Measurements from ENCODE around the gene CACNG3. TPM values are rescaled to one million over a fixed set of nuclear protein-coding genes. Genes with fewer than 3 reads are reported as not detected.

The CACNG3 gene
- total and polyA plus RNA-seq, 2 of the 4 experiments (the other 2 are of a cell fraction): not detected

DNA sequence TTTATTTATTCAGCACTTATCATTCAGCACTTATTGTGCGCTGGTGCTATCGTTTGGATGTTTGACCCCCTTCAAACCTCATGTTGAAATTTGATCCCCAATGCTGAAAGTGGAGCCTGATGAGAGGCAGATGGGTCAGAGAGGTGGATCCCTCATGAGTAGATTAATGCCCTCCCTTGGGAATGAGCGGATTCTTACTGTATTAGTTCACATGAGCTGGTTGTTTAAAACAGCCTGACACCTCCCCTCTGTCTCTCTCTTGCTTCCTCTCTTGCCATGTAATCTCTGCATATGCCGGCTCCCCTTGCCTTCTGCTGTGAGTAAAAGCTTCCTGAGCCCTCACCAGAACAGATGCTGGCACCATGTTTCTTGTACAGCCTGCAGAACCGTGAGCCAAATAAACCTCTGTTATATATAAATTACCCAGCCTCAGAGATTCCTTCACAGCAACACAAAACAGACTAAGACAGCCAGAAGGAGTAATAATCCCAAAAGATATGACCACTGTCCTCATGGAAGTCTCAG is 111.1 kb downstream of the CACNG3 start:
- Histone ChIP-seq H3K4me3 (ENCODE audit: insufficient read depth, low read depth, low read length) (no peak overlapping the region), H3K9me1 (ENCODE audit: insufficient read depth, low read length) (no peaks in the 10 kb centered on the region), H3K4me2 (ENCODE audit: low read depth, low read length) (no peak overlapping the region), H3K18ac (ENCODE audit: low read depth, low read length) (no peak overlapping the region), H3K9me3 (ENCODE audit: control insufficient read depth, insufficient read depth, low read length) (no peaks in the 10 kb centered on the region), H4K5ac (ENCODE audit: low read depth, low read length) (no peak overlapping the region), H4K20me1 (ENCODE audit: insufficient read depth, low read length) (no peaks in the 10 kb centered on the region), H3K56ac (ENCODE audit: extremely low read depth, insufficient read depth, low read length) (no peak overlapping the region), H2BK15ac (ENCODE audit: low read depth, low read length) (no peak overlapping the region), H2BK20ac (ENCODE audit: low read depth, low read length) (no peak overlapping the region), H3K9ac (ENCODE audit: low read depth, low read length) (no peak overlapping the region), H2BK120ac (ENCODE audit: low read depth, low read length) (no peak overlapping the region), H3K4me1 (ENCODE audit: control insufficient read depth, insufficient read depth, low read length) (no peaks in the 10 kb centered on the region), H3K79me1 (ENCODE audit: low read depth in 1 of 2, low read length in 2 of 2) (no peaks in the 10 kb centered on the region), H3K14ac (replicated peaks; ENCODE audit: low read depth, low read length) (no peak overlapping the region), H4K91ac (ENCODE audit: insufficient read depth, low read depth, low read length) (no peak overlapping the region), H2AFZ (replicated peaks; ENCODE audit: low read length, poor library complexity) (no peak overlapping the region), H3K27ac (ENCODE audit: insufficient read depth, low read length) (no peak overlapping the region), H3K23ac (ENCODE audit: low read depth, low read length) (no peak overlapping the region), H3K36me3 (ENCODE audit: control insufficient read depth, insufficient read depth, low read length) (no peaks in the 10 kb centered on the region), H3K4ac (ENCODE audit: low read depth, low read length) (no peak overlapping the region), H3K27me3 (ENCODE audit: control insufficient read depth, insufficient read depth, low read length) (no peaks in the 10 kb centered on the region), H2BK5ac (ENCODE audit: low read depth, low read length, poor library complexity, severe bottlenecking) (no peak overlapping the region), H4K8ac (ENCODE audit: low read depth in 2 of 2, low read length in 2 of 2) (no peak overlapping the region), H2AK5ac (ENCODE audit: low read depth, low read length) (no peak overlapping the region), H2AK9ac (replicated peaks; ENCODE audit: low read depth, low read length, poor library complexity) (no peak overlapping the region)
- CTCF ChIA-PET: no interaction called here
- dilution Hi-C loops (cut with HindIII; ENCODE audit: low sequenced_read_pairs, unreplicated experiment) (no loop called here), in situ Hi-C loops (cut with MboI; ENCODE audit: low sequenced_read_pairs) (no loop called here), intact Hi-C loops (cut with micrococcal nuclease) (no loop called here)
- WGBS, 2 experiments (ENCODE audit: extremely low coverage in 2 of 2, insufficient read length in 1 of 2): 0% methylated on average over 1 of the region's 5 CpGs; no CpG with 5 or more reads in 1 of the 2 experiments
- BruUV-seq (replicated peaks): no TSS peak
- POLR2A ChIA-PET (ENCODE audit: unreplicated experiment): no interaction called here
- TF ChIP-seq SMC3 (IDR thresholded peaks at IDR 0.05; ENCODE audit: low read depth, low read length): no peak
- TF ChIP-seq MAFK (IDR thresholded peaks at IDR 0.05; ENCODE audit: low read depth, low read length): no peak
- TF ChIP-seq, protein P1, sequence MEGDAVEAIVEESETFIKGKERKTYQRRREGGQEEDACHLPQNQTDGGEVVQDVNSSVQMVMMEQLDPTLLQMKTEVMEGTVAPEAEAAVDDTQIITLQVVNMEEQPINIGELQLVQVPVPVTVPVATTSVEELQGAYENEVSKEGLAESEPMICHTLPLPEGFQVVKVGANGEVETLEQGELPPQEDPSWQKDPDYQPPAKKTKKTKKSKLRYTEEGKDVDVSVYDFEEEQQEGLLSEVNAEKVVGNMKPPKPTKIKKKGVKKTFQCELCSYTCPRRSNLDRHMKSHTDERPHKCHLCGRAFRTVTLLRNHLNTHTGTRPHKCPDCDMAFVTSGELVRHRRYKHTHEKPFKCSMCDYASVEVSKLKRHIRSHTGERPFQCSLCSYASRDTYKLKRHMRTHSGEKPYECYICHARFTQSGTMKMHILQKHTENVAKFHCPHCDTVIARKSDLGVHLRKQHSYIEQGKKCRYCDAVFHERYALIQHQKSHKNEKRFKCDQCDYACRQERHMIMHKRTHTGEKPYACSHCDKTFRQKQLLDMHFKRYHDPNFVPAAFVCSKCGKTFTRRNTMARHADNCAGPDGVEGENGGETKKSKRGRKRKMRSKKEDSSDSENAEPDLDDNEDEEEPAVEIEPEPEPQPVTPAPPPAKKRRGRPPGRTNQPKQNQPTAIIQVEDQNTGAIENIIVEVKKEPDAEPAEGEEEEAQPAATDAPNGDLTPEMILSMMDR (conservative IDR thresholded peaks at IDR 0.05; ENCODE audit: low read depth, low read length): no peak
- no peak for TF ChIP-seq NFE2L2 (IDR thresholded peaks at IDR 0.05; ENCODE audit: low read depth, low read length)
- no peak for TF ChIP-seq FOS (IDR thresholded peaks at IDR 0.05; ENCODE audit: low read depth, low read length)
- TF ChIP-seq CEBPB (IDR thresholded peaks at IDR 0.05; ENCODE audit: low read depth, low read length): no peak
- TF ChIP-seq BHLHE40 (IDR thresholded peaks at IDR 0.05; ENCODE audit: low read depth, low read length): no peak
- TF ChIP-seq RCOR1 (IDR thresholded peaks at IDR 0.05; ENCODE audit: insufficient replicate concordance, low read length): no peak
- no peak for TF ChIP-seq POLR2A (IDR thresholded peaks at IDR 0.05; ENCODE audit: low read depth, low read length)
- no peak for TF ChIP-seq USF2 (IDR thresholded peaks at IDR 0.05; ENCODE audit: low read depth, low read length)
- TF ChIP-seq RFX5 (IDR thresholded peaks at IDR 0.05; ENCODE audit: low read depth, low read length): no peak
- no peak for TF ChIP-seq RAD21 (IDR thresholded peaks at IDR 0.05; ENCODE audit: low read length)
- TF ChIP-seq, protein P2, sequence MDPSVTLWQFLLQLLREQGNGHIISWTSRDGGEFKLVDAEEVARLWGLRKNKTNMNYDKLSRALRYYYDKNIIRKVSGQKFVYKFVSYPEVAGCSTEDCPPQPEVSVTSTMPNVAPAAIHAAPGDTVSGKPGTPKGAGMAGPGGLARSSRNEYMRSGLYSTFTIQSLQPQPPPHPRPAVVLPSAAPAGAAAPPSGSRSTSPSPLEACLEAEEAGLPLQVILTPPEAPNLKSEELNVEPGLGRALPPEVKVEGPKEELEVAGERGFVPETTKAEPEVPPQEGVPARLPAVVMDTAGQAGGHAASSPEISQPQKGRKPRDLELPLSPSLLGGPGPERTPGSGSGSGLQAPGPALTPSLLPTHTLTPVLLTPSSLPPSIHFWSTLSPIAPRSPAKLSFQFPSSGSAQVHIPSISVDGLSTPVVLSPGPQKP (IDR thresholded peaks at IDR 0.05; ENCODE audit: borderline replicate concordance, low read depth, low read length): no peak
- TF ChIP-seq MXI1 (IDR thresholded peaks at IDR 0.05; ENCODE audit: borderline replicate concordance, low read depth, low read length): no peak
- no peak for TF ChIP-seq MAZ (IDR thresholded peaks at IDR 0.05; ENCODE audit: borderline replicate concordance, low read depth, low read length)
- TF ChIP-seq CHD1 (IDR thresholded peaks at IDR 0.05; ENCODE audit: low read depth, low read length): no peak
- DNase-seq (no peak), ATAC-seq (ENCODE audit: low read depth) (no peak)
